Esophagus mucosa (tissue), 1 donor: ENCODE data around the gene UTP11. TPM values are rescaled to one million over a fixed set of nuclear protein-coding genes. Genes with fewer than 3 reads are reported as not detected.

Experiments used
- ATAC-seq: fragments of 200-7000 bp; cut with Tn5 transposase; one replicate; pipeline ENCODE4 v1.9.1; 2020
- total RNA-seq: library from RNA; stranded (reverse); gene quantifications from one replicate; pipeline ENCODE4 v1.2.4, GENCODE V29; 2023
- donor health status: DM: yes; HTN: yes; CAD: no.

The UTP11 gene
- total RNA-seq, 1 donor from 2014 or later: 30.3 TPM

GRCh38 chr1:38003261-38004250, 9.0 kb upstream of the UTP11 start:
- ATAC-seq: no peak

GRCh38 chr1:38004284-38005108, 8.0 kb upstream of the UTP11 start:
- peak; percentile 9 for ATAC-seq

GRCh38 chr1:38005195-38006007, 7.1 kb upstream of the UTP11 start, which contains the start of gene FHL3:
FHL3 (minus strand) TSS chr1:38005514; CDS start chr1:37999412, 6,102 bp downstream.
- peak; percentile 49 for ATAC-seq

DNA sequence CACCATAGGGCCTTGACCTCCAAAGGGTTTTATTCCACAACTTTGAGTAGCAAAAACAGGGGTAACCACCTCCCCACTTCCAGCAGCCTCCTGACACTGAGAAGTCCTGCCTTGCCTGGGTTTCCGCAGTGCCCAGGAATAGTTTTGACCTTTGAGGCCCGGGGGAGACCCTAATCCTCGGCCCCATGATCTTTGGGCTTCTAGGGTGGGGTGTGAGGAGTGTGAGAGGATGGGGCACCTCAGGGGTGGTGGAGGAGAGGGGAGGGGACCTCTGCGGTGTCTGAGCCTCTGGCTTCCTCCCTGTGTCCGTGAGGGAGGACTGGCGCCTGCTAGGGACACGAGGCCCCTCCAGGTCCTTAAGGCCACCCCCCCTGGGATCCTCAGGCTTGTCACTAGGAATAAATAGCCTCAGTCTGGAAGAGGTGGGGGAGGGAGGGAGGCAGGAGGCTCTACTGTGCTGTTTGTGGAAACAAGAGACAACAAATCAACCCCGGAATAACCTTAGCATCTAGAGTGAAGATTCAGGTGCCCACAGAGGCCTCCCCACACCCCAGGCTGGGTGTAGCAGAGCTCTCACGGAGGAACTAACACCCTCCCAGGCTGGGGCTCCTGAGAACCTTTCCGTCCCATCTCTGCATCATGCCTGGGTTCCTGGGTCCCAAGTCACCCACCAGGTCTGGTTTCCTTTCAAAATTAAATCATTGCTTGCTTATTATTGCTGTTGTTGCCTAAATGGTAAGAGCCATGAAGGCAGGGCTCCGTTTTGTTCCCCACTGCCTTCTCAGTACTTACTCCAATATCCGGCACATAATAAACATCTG, 6.3 kb upstream of the UTP11 start:
- ATAC-seq: no peak

DNA sequence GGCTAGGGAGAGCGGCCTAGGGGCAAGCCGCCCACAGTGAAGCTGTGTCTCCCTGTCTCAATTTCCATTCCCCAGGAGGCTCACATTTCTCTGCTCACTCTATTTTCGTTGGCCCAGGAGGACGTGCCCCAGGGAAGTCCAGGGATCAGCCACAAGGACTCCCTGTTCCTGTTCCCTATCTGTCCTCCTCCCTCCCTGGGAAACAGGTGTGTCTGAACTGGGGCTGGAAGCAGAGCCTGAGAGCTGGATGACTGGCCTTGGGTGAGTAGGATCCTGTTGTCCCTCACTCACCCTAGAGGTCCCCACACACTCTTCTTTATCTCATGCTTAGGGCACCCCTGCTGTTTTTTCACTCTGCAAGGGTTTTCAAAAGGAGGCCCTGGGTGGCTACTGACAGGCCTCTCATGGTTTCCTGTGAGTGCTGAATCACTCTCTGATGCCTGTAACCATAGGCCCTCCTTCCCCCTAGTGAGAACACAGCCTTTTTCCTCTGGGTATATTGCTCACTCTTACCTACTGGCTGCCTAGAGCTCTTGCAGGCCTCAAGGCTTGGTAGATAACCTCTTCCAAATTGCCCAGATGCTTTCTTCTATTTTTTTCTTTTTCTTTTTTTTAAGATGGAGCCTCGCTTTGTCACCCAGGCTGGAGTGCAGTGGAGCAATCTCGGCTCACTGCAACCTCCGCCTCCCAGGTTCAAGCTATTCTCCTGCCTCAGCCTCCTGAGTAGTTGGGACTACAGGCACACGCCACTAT, 3.3 kb upstream of the UTP11 start:
- no peak for ATAC-seq

GRCh38 chr1:38009841-38010180, 2.7 kb upstream of the UTP11 start:
- ATAC-seq: no peak

- ATAC-seq: peak; percentile 3
Observed at GRCh38 chr1:38013227-38013622, 691 bp downstream of the UTP11 start.

DNA sequence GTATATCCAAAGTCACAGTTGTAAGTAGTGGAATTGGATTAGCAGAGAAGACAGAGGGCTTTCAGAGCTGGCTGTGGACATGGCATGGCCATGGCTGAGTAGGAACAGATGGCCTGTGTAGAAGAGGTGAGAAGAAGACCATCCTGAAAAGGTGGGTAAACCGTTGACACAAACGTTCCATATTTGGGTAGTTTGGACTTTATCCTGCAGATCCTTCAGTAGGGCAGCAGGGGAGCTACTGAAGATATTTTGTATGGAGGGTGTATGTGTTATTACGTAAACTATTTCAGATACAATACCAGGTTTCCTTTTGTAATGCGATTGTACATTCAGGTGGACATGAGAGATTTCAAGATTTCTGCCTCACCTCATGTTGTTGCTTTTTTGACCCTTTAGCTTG, 1.6 kb downstream of the UTP11 start:
- ATAC-seq: no peak

DNA sequence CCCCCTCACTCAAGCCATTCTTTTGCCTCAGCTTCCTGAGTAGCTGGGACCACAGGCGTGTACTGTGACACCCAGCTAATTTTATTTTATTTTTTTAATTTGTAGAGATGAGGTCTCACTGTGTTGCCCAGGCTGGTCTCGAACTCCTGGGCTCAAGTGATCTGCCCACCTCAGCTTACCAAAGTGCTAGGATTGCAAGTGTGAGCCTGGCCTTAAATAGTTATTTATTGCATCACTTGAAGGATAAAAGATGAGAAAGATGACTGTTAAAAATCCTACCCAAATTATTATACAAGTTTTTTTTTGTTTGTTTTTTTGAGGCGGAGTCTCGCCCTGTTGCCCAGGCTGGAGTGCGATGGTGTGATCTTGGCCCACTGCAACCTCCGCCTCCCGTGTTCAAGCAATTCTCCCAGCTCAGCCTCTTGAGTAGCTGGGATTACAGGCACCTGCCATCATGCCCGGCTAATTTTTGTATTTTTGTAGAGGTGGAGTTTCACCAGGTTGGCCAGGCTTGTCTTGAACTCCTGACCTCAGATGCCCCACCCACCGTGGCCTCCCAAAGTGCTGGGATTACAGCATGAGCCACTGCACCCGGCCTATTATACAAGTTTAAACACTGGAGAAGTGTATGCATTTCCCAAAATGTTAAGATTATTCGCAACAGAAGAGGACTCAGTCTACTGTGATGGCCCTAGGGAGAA, 2.3 kb downstream of the UTP11 start:
- no peak for ATAC-seq

- ATAC-seq: no peak
Observed at GRCh38 chr1:38015978-38016725, 3.6 kb downstream of the UTP11 start.

GRCh38 chr1:38018864-38019343, 6.4 kb downstream of the UTP11 start:
- no peak for ATAC-seq

DNA sequence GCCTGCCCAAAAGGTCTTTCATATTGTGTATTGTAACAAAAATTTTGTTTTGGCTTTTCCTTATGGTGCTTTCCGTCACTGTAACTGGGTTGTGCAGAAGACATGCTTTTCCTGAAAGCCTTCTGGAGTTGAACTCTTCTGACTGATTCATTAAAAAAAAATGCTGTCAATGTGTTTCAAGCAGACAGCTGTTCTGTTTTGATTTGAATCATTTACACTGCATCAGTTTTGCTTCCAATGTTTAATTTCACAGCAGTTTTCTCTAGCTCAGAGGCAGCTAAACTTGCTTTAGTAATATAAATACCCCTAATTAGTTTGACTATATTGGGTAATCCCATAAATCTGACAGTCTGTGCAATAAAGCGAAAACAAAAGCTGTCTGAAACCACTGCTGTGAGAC, 7.9 kb downstream of the UTP11 start:
- ATAC-seq: no peak

- no peak for ATAC-seq
Observed at GRCh38 chr1:38021969-38022368, 9.4 kb downstream of the UTP11 start.

- ATAC-seq: no peak
Observed at GRCh38 chr1:38022810-38023209, 10.3 kb downstream of the UTP11 start.

- ATAC-seq: peak; percentile 18
Observed at GRCh38 chr1:38025233-38025632, 12.7 kb downstream of the UTP11 start.

- ATAC-seq: no peak
Observed at GRCh38 chr1:38025664-38026063, 13.1 kb downstream of the UTP11 start.

DNA sequence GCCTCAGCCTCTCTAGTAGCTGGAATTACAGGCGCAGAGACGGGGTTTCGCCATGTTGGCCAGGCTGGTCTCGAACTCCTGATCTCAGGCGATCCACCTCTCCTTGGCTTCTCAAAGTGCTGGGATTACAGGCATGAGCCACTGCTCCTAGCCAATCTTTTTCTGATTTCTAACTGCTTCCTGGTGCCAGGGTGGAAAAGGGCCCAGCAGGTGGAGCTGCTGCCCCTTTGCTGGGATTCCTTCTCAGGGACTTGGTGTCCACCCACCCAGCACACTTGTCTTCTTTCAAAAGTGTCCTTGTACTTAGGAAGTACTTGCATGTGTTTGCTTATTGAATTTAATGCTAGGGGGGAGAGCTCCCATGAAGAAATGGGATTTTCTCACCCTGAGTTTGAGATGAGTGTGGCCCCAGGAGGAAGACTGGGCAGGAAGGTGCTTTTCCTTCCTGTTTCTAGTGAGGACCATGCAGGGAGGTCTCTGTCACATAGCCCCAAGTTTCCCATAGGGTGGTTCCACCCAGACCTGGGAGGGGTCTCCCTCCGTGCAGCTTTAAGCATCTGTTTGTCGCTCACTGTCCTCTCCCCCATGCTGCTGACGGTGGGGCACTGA, 14.2 kb downstream of the UTP11 start:
- peak; percentile 48 for ATAC-seq

DNA sequence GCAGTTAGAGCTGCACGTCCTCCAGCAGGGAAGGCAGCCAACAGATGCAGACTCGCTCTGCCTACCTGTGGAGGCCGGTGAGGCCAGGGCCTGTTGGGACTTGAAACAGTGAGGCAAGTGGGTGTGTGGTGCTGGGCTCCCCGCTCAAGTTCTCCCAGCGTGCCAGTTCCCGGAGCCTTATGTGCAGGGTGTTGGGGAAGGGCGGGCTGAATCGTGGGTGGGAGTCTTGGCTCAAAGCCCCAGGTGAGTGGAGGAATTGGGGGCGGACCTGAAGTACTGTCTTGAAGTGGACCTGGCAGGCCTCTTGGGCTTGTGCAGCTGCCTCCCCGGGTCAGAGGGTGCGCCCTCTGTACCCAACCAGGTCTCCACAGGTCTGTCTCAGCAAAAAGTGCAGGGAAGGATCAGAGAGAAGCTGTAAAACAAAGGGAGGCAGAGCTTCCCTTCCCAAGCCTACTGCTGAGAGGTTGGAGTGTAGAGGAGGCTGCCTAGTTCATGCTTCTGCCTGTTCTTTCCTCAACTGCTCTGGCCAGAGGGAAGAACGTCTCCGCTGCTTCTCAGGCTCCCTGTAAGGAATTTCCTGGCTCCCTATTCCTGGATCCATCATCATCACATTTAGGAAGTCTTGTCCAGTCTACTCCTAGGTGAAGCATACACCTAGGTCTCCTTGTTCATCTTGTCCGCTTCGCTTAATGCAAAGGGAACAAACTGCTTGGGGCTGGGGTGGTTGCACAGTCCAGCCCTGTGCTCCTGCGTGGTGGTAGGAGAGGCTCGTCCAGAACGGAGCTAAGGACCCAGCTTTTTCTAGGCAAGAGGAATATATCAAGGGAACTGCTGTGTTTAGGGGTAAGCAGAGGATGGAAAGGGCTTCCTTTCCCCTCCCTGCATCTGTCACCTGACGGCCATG, 14.9 kb downstream of the UTP11 start:
- ATAC-seq: peak; percentile 83
